ENCODE measurements around the gene NSUN5.

NSUN5 gene

GRCh38 chr7:73303546-73303945 lies 5.1 kb downstream of the NSUN5 start:
- TF ChIP-seq GATA2 (IDR thresholded peaks at IDR 0.05; ENCODE audit: low read depth, low read length): no peak
- no peak for TF ChIP-seq GATA3 (IDR thresholded peaks at IDR 0.05; ENCODE audit: low read depth, low read length)
